ENCODE data around the gene ZNF91. TPM values are rescaled to one million over a fixed set of nuclear protein-coding genes. Genes with fewer than 3 reads are reported as not detected.
"Not testable (repeated sequence)": the region's sequence is repeated elsewhere in the genome, so short reads cannot be mapped to it uniquely, and the experiment has no call there.

ZNF91 gene
- total RNA-seq, 1 donor from 2014 or later = 31.7 TPM

GRCh38 chr19:23377276-23377675 is 18.0 kb downstream of the ZNF91 start:
- no peak for TF ChIP-seq CTCF (IDR thresholded peaks at IDR 0.05)
- Mint-ChIP-seq H3K4me1 (ENCODE audit: unreplicated experiment) (no peaks in the 10 kb centered on the region), H3K27ac (ENCODE audit: unreplicated experiment) (no peak overlapping the region), H3K9me3 (ENCODE audit: unreplicated experiment) (peaks cover 35% of the 10 kb centered on the region), H3K36me3 (ENCODE audit: unreplicated experiment) (peaks cover 81% of the 10 kb centered on the region), H3K4me3 (ENCODE audit: unreplicated experiment) (no peak overlapping the region), H3K27me3 (ENCODE audit: unreplicated experiment) (no peaks in the 10 kb centered on the region)
- no peak for DNase-seq (ENCODE audit: extremely low spot score, unreplicated experiment)

- H3K36me3 Mint-ChIP-seq (ENCODE audit: unreplicated experiment) = peaks cover 72% of the 10 kb centered on the region
- H3K27ac Mint-ChIP-seq (ENCODE audit: unreplicated experiment) = no peak overlapping the region
- H3K4me1 Mint-ChIP-seq (ENCODE audit: unreplicated experiment) = no peaks in the 10 kb centered on the region
- H3K4me3 Mint-ChIP-seq (ENCODE audit: unreplicated experiment) = no peak overlapping the region
- no peaks in the 10 kb centered on the region for H3K27me3 Mint-ChIP-seq (ENCODE audit: unreplicated experiment)
- H3K9me3 Mint-ChIP-seq (ENCODE audit: unreplicated experiment) = peaks cover 28% of the 10 kb centered on the region
- TF ChIP-seq CTCF (IDR thresholded peaks at IDR 0.05) = no peak
- DNase-seq (ENCODE audit: extremely low spot score, unreplicated experiment) = no peak
Measured at GRCh38 chr19:23366437-23366836, 28.8 kb downstream of the ZNF91 start.

GRCh38 chr19:23366031-23366430 is 29.2 kb downstream of the ZNF91 start:
- H3K27ac Mint-ChIP-seq (ENCODE audit: unreplicated experiment); H3K27me3 Mint-ChIP-seq (ENCODE audit: unreplicated experiment): not testable (repeated sequence)
- peaks cover 29% of the 10 kb centered on the region for H3K9me3 Mint-ChIP-seq (ENCODE audit: unreplicated experiment)

GRCh38 chr19:23365222-23365621 is 30.0 kb downstream of the ZNF91 start:
- Mint-ChIP-seq H3K27me3 (ENCODE audit: unreplicated experiment) (no peaks in the 10 kb centered on the region), H3K36me3 (ENCODE audit: unreplicated experiment) (peaks cover 72% of the 10 kb centered on the region), H3K4me1 (ENCODE audit: unreplicated experiment) (no peaks in the 10 kb centered on the region), H3K9me3 (ENCODE audit: unreplicated experiment) (peaks cover 35% of the 10 kb centered on the region), H3K27ac (ENCODE audit: unreplicated experiment) (no peak overlapping the region), H3K4me3 (ENCODE audit: unreplicated experiment) (no peak overlapping the region)
- TF ChIP-seq CTCF (IDR thresholded peaks at IDR 0.05) = no peak
- DNase-seq (ENCODE audit: extremely low spot score, unreplicated experiment) = no peak

More at GRCh38 chr19:23366031-23366430, 29.2 kb downstream of the ZNF91 start:
- H3K4me3 Mint-ChIP-seq (ENCODE audit: unreplicated experiment); DNase-seq (ENCODE audit: extremely low spot score, unreplicated experiment); H3K4me1 Mint-ChIP-seq (ENCODE audit: unreplicated experiment): not testable (repeated sequence)
- peaks cover 72% of the 10 kb centered on the region for H3K36me3 Mint-ChIP-seq (ENCODE audit: unreplicated experiment)

GRCh38 chr19:23361843-23362242 is 33.4 kb downstream of the ZNF91 start:
- peaks cover 50% of the 10 kb centered on the region for H3K9me3 Mint-ChIP-seq (ENCODE audit: unreplicated experiment)
- H3K27me3 Mint-ChIP-seq (ENCODE audit: unreplicated experiment); DNase-seq (ENCODE audit: extremely low spot score, unreplicated experiment); H3K4me1 Mint-ChIP-seq (ENCODE audit: unreplicated experiment); H3K4me3 Mint-ChIP-seq (ENCODE audit: unreplicated experiment); H3K27ac Mint-ChIP-seq (ENCODE audit: unreplicated experiment): not testable (repeated sequence)
- peaks cover 77% of the 10 kb centered on the region for H3K36me3 Mint-ChIP-seq (ENCODE audit: unreplicated experiment)

GRCh38 chr19:23351806-23352205 is 43.5 kb downstream of the ZNF91 start:
- no peaks in the 10 kb centered on the region for H3K4me1 Mint-ChIP-seq (ENCODE audit: unreplicated experiment)
- H3K27ac Mint-ChIP-seq (ENCODE audit: unreplicated experiment) = no peak overlapping the region
- DNase-seq (ENCODE audit: extremely low spot score, unreplicated experiment) = no peak
- peaks cover 71% of the 10 kb centered on the region for H3K9me3 Mint-ChIP-seq (ENCODE audit: unreplicated experiment)
- no peak overlapping the region for H3K4me3 Mint-ChIP-seq (ENCODE audit: unreplicated experiment)
- H3K27me3 Mint-ChIP-seq (ENCODE audit: unreplicated experiment) = no peaks in the 10 kb centered on the region
- TF ChIP-seq CTCF (IDR thresholded peaks at IDR 0.05) = no peak
- H3K36me3 Mint-ChIP-seq (ENCODE audit: unreplicated experiment) = peaks cover 91% of the 10 kb centered on the region
